Small intestine (tissue), 7 donors: ENCODE measurements around the gene TDP1. TPM values are rescaled to one million over a fixed set of nuclear protein-coding genes. Genes with fewer than 3 reads are reported as not detected.

Experiments
- DNase-seq, 2 donors: peaks; one replicate each; pipeline versions ENCODE4 v3.0.0 to v3.0.0-alpha.2; 2013
- FAIRE-seq: peaks from 2 replicates; lab custom pipeline; 2012; peaks lifted over from hg19 to GRCh38; lab: Jason Lieb, UNC
- H3K27ac ChIP-seq, 3 donors: one replicate each; pipeline ENCODE4 v1.5.1; 2013; ENCODE audit warnings: low read length in 2 of 3, mild to moderate bottlenecking in 2 of 3, control low read depth in 1 of 3, inconsistent platforms in 1 of 3, low read depth in 1 of 3, moderate library complexity in 1 of 3
- H3K27me3 ChIP-seq, 3 donors: one replicate each; pipeline ENCODE4 v1.6.1; 2013; ENCODE audit warnings: low read length in 3 of 3, inconsistent platforms in 1 of 3; ENCODE audit not compliant: control insufficient read depth in 3 of 3, insufficient read depth in 3 of 3
- H3K36me3 ChIP-seq, 3 donors: one replicate each; pipeline ENCODE4 v1.6.1; 2013; ENCODE audit warnings: low read length in 3 of 3, inconsistent platforms in 1 of 3, low read depth in 1 of 3, mild to moderate bottlenecking in 1 of 3, moderate library complexity in 1 of 3; ENCODE audit not compliant: control insufficient read depth in 3 of 3, insufficient read depth in 2 of 3
- H3K4me1 ChIP-seq, 3 donors: one replicate each; pipeline ENCODE4 v1.6.1; 2013; ENCODE audit warnings: low read length in 2 of 3, inconsistent platforms in 1 of 3, low read depth in 1 of 3, mild to moderate bottlenecking in 1 of 3, moderate library complexity in 1 of 3; ENCODE audit not compliant: control insufficient read depth in 3 of 3, insufficient read depth in 2 of 3
- H3K4me3 ChIP-seq, 3 donors: one replicate each; pipeline ENCODE4 v1.5.1; 2013; ENCODE audit warnings: low read length in 3 of 3, control low read depth in 1 of 3, inconsistent platforms in 1 of 3, low read depth in 1 of 3, mild to moderate bottlenecking in 1 of 3, moderate library complexity in 1 of 3
- H3K9me3 ChIP-seq, 2 donors: one replicate each; pipeline ENCODE4 v1.6.1; 2013; ENCODE audit warnings: low read depth in 1 of 2, low read length in 1 of 2; ENCODE audit not compliant: control insufficient read depth in 2 of 2, insufficient read depth in 1 of 2
- WGBS, 3 donors: extraction: QIAGEN DNeasy Blood & Tissue Kit; methylation state at CpG; one replicate each; pipeline ENCODE4 v1.1.7; 2013; 5-methylcytosine and 5-hydroxymethylcytosine counted together
- polyA plus RNA-seq, 4 donors: library from polyadenylated mRNA; stranded (reverse) in 3 of 4; unstranded in 1 of 4; fragments of 200-250 nt in 3 of 4; fragments of 120-200 nt in 1 of 4; gene quantifications; one replicate each; pipeline versions ENCODE4 v1.2.1 to v1.2.3, GENCODE V29; 2013
- donor health status: healthy with polysubstance abuse.
- donor health status: control.
- donor health status: control.
- donor health status: Bipolar disorder and iron deficiency.
- donor health status: healthy.

Gene TDP1
- polyA plus RNA-seq, 4 donors: 2.5 to 18.3 (median 6.6) TPM

DNA sequence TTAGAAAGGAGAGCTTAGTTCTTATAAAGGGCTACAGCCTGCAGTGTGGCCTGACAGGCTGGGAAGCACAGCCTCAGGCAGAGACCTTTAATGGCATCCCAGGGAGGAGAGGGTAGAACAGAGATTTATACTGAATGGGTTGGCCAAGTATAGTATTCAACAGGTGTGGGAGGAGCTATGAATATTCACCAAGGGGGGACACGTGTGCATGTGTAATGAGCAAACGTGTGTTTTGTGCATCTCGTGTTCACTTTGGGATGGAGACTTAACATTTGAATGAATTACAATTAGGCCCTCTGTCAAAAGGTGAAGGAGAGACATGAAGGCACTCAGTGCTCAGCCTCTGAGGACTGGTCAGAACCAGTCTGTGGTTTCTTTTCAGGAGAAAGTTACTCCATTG, 5.2 kb downstream of the TDP1 start:
- no peak overlapping the region for H3K27ac ChIP-seq
- DNase-seq: no peak
- peaks cover 7 to 22% (median 9%) of the 10 kb centered on the region in 3 donors for H3K36me3 ChIP-seq
- no peak overlapping the region for H3K4me3 ChIP-seq
- WGBS, 3 donors: 74 to 84% (median 83%) methylated on average over 3 of the region's 3 CpGs
- H3K4me1 ChIP-seq: peaks cover 0 to 12% (median 3%) of the 10 kb centered on the region in 3 donors
- peaks cover 0 to 8% of the 10 kb centered on the region in 2 donors for H3K9me3 ChIP-seq
- no peak for FAIRE-seq
- H3K27me3 ChIP-seq: no peaks in the 10 kb centered on the region

- Histone ChIP-seq H3K9me3 (peaks cover 0 to under 1% of the 10 kb centered on the region in 2 donors), H3K4me1 (peaks cover 0 to 2% (median 0%) of the 10 kb centered on the region in 3 donors), H3K36me3 (peaks cover 9 to 16% (median 12%) of the 10 kb centered on the region in 3 donors), H3K27ac (no peak overlapping the region), H3K4me3 (no peak overlapping the region), H3K27me3 (no peaks in the 10 kb centered on the region)
- FAIRE-seq (no peak), DNase-seq (no peak)
- 92 to 96% (median 96%) methylated on average over 10 of the region's 10 CpGs for WGBS, 3 donors
Measured at GRCh38 chr14:89963288-89963978, 7.7 kb downstream of the TDP1 start.

- no peak for FAIRE-seq
- Histone ChIP-seq H3K9me3 (no peaks in the 10 kb centered on the region), H3K4me3 (no peak overlapping the region), H3K27ac (no peak overlapping the region), H3K27me3 (no peaks in the 10 kb centered on the region), H3K36me3 (peaks cover 9 to 16% (median 12%) of the 10 kb centered on the region in 3 donors), H3K4me1 (no peaks in the 10 kb centered on the region)
- WGBS, 3 donors: 94 to 97% (median 94%) methylated on average over 1 of the region's 1 CpG
- no peak for DNase-seq
Measured at GRCh38 chr14:89965839-89966238, 10.1 kb downstream of the TDP1 start.

- Histone ChIP-seq H3K4me1 (no peaks in the 10 kb centered on the region), H3K27ac (no peak overlapping the region), H3K36me3 (peaks cover 2 to 22% (median 4%) of the 10 kb centered on the region in 3 donors), H3K9me3 (no peaks in the 10 kb centered on the region), H3K4me3 (no peak overlapping the region), H3K27me3 (no peaks in the 10 kb centered on the region)
- FAIRE-seq: no peak
- peak; percentile 65 to 71 for DNase-seq
- 61 to 63% (median 62%) methylated on average over 7 of the region's 7 CpGs for WGBS, 3 donors
Measured at GRCh38 chr14:89973234-89973823, 17.6 kb downstream of the TDP1 start.

GRCh38 chr14:89977668-89978067, 21.9 kb downstream of the TDP1 start:
- Histone ChIP-seq H3K36me3 (peaks cover 2 to 28% (median 8%) of the 10 kb centered on the region in 3 donors), H3K27ac (no peak overlapping the region), H3K4me3 (no peak overlapping the region), H3K9me3 (no peaks in the 10 kb centered on the region), H3K27me3 (no peaks in the 10 kb centered on the region), H3K4me1 (no peaks in the 10 kb centered on the region)
- DNase-seq (no peak), FAIRE-seq (no peak)
- WGBS, 3 donors: 89 to 97% (median 90%) methylated on average over 4 of the region's 4 CpGs

- no peaks in the 10 kb centered on the region for H3K27me3 ChIP-seq
- no peaks in the 10 kb centered on the region for H3K4me1 ChIP-seq
- H3K9me3 ChIP-seq: no peaks in the 10 kb centered on the region
- 82 to 85% (median 85%) methylated on average over 4 of the region's 4 CpGs for WGBS, 3 donors
- no peak for DNase-seq
- no peak overlapping the region for H3K27ac ChIP-seq
- peaks cover 3 to 31% (median 11%) of the 10 kb centered on the region in 3 donors for H3K36me3 ChIP-seq
- FAIRE-seq: no peak
- no peak overlapping the region for H3K4me3 ChIP-seq
Measured at GRCh38 chr14:89978656-89979055, 22.9 kb downstream of the TDP1 start.

DNA sequence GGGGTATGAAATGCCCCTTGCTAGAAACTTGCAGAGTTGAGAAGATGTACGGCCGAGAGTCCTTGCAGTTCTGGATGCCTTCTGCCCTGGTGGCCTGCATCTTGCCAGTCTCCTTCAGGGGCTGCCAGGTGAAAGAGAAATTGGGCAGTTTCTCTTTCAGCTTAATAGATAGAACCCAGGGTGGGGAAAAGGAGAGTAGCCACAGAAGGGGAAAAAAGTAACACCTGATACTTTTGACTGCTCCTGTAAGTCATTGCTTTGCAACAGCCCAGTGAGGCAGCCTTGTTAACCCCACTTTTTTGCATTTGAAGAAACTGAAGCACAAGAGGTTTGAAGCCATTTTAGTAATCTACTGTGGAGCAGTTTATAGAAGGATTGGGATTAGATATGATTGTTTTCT, 27.6 kb downstream of the TDP1 start:
- peaks cover 6 to 35% (median 15%) of the 10 kb centered on the region in 3 donors for H3K36me3 ChIP-seq
- H3K27me3 ChIP-seq: no peaks in the 10 kb centered on the region
- DNase-seq (no peak), FAIRE-seq (no peak)
- H3K27ac ChIP-seq: no peak overlapping the region
- no peaks in the 10 kb centered on the region for H3K9me3 ChIP-seq
- H3K4me1 ChIP-seq: no peaks in the 10 kb centered on the region
- WGBS, 3 donors: 89 to 95% (median 92%) methylated on average over 2 of the region's 2 CpGs
- no peak overlapping the region for H3K4me3 ChIP-seq

- Histone ChIP-seq H3K27me3 (no peaks in the 10 kb centered on the region), H3K36me3 (peaks cover 6 to 32% (median 12%) of the 10 kb centered on the region in 3 donors), H3K27ac (no peak overlapping the region), H3K4me3 (no peak overlapping the region), H3K4me1 (no peaks in the 10 kb centered on the region), H3K9me3 (no peaks in the 10 kb centered on the region)
- WGBS, 3 donors: 82 to 91% (median 87%) methylated on average over 5 of the region's 5 CpGs
- FAIRE-seq: no peak
- DNase-seq: no peak
Measured at GRCh38 chr14:89986462-89987160, 30.9 kb downstream of the TDP1 start.
